Right lobe of liver (tissue), 6 donors: ENCODE data around the gene SLC45A1. TPM values are rescaled to one million over a fixed set of nuclear protein-coding genes. Genes with fewer than 3 reads are reported as not detected.

Experiments used
- ATAC-seq, 4 donors: fragments of 200-7000 bp; cut with Tn5 transposase; one replicate each; pipeline ENCODE4 v1.9.1; 2020; ENCODE audit warnings: mild to moderate bottlenecking in 4 of 4, moderate library complexity in 4 of 4
- DNase-seq, 3 donors: peaks; one replicate each; pipeline ENCODE4 v3.0.0-alpha.2; 2020
- H3K27ac ChIP-seq, 3 donors: fragments of 200-600 bp; one replicate each; pipeline ENCODE4 v1.8.0; 2022
- H3K27me3 ChIP-seq, 2 donors: fragments of 200-600 bp; one replicate each; pipeline ENCODE4 v1.8.0; 2022
- H3K36me3 ChIP-seq, 4 donors: fragments of 200-600 bp; sonication (generic) in 1 of 4; one replicate each; pipeline versions ENCODE4 v1.5.1 to v1.8.0; 2017 to 2022; ENCODE audit warnings: control low read depth in 1 of 4
- H3K4me1 ChIP-seq, 4 donors: fragments of 200-600 bp; sonication (generic) in 1 of 4; one replicate each; pipeline versions ENCODE4 v1.5.1 to v1.8.0; 2017 to 2022; ENCODE audit warnings: control low read depth in 1 of 4
- H3K4me3 ChIP-seq, 3 donors: fragments of 200-600 bp; one replicate each; pipeline ENCODE4 v1.8.0; 2022
- H3K9me3 ChIP-seq, 4 donors: fragments of 200-600 bp; sonication (generic) in 1 of 4; one replicate each; pipeline versions ENCODE4 v1.5.1 to v1.8.0; 2017 to 2022; ENCODE audit warnings: control low read depth in 1 of 4
- CTCF ChIP-seq, 4 donors: fragments of 200-600 bp in 3 of 4; fragments of 450-650 bp in 1 of 4; IDR thresholded peaks; one replicate each; pipeline versions ENCODE4 v1.5.1 to v1.8.0; 2016 to 2022; ENCODE audit warnings: antibody characterized with exemption in 4 of 4, mild to moderate bottlenecking in 2 of 4
- POLR2A ChIP-seq: fragments of 450-650 bp; IDR thresholded peaks from one replicate; pipeline ENCODE4 v1.6.1; 2017; ENCODE audit warnings: antibody characterized with exemption, mild to moderate bottlenecking
- WGBS: methylation state at CpG from one replicate; pipeline ENCODE4 v1.1.6; 2018; ENCODE audit warnings: low coverage, low lambda C conversion rate; ENCODE audit not compliant: insufficient coverage; ENCODE audit errors: missing lambda C conversion rate; 5-methylcytosine and 5-hydroxymethylcytosine counted together
- intact Hi-C, 2 donors: fragments of 100-400 bp; cut with DNase I; formaldehyde crosslinking; loops; one replicate each; pipeline versions ENCODE4 v1.11.2 to v1.14.1; 2022
- total RNA-seq, 6 experiments: library from RNA; depleted of rRNA in 2 of 6; stranded (reverse); fragments of >200 nt in 2 of 6; fragmentation: NEBNext Ultra II Directional in 3 of 6; extraction: Animal tissue kit (Norgen Biotek cat#: 25700) in 3 of 6; gene quantifications; one replicate each; pipeline versions ENCODE4 v1.1.0 to v1.2.4, GENCODE V29; 2016 to 2023
- donor health status: DM: no; HTN: yes; CAD: no.
- donor health status: DM: no; HTN: no; CAD: no.
- donor health status: DM: no; HTN: no; CAD: no.
- donor health status: DM: no; HTN: yes; CAD: no.
- donor health status: DM: no; HTN: yes; CAD: no.

Gene SLC45A1
- total RNA-seq, 6 experiments from 2014 or later = 0.13 to 0.53 (median 0.25) TPM; not detected in 1

GRCh38 chr1:8345621-8346415 lies 27.9 kb downstream of the SLC45A1 start:
- DNase-seq = peak in 1 of 3 donors; percentile 35
- Histone ChIP-seq H3K9me3 (no peaks in the 10 kb centered on the region), H3K4me3 (no peak overlapping the region), H3K27me3 (no peaks in the 10 kb centered on the region), H3K36me3 (no peaks in the 10 kb centered on the region), H3K27ac (no peak overlapping the region), H3K4me1 (no peaks in the 10 kb centered on the region)
- TF ChIP-seq POLR2A = no peak
- no peak for TF ChIP-seq CTCF (IDR thresholded peaks at IDR 0.05)
- ATAC-seq = no peak
- intact Hi-C loops = loop anchor here (5.0 to 10.0 kb wide), 2 partner anchors 364 to 371 kb away; no protein-coding TSS in a partner anchor
- WGBS = 83% methylated on average over 3 of the region's 18 CpGs

GRCh38 chr1:8347635-8348034 lies 29.7 kb downstream of the SLC45A1 start:
- no peaks in the 10 kb centered on the region for H3K9me3 ChIP-seq
- WGBS = 70% methylated on average over 6 of the region's 15 CpGs
- TF ChIP-seq CTCF (IDR thresholded peaks at IDR 0.05) (no peak), POLR2A (no peak)
- no peaks in the 10 kb centered on the region for H3K4me1 ChIP-seq
- H3K36me3 ChIP-seq = no peaks in the 10 kb centered on the region
- H3K27me3 ChIP-seq = no peaks in the 10 kb centered on the region
- ATAC-seq (no peak), DNase-seq (no peak)
- no peak overlapping the region for H3K27ac ChIP-seq
- H3K4me3 ChIP-seq = no peak overlapping the region
- intact Hi-C loops = loop anchor here (5.0 to 10.0 kb wide), 2 partner anchors 365 to 373 kb away; no protein-coding TSS in a partner anchor

GRCh38 chr1:8348047-8348776 lies 30.3 kb downstream of the SLC45A1 start:
- Histone ChIP-seq H3K9me3 (no peaks in the 10 kb centered on the region), H3K27ac (no peak overlapping the region), H3K4me3 (no peak overlapping the region), H3K36me3 (no peaks in the 10 kb centered on the region), H3K4me1 (no peaks in the 10 kb centered on the region), H3K27me3 (no peaks in the 10 kb centered on the region)
- intact Hi-C loops = loop anchor here (5.0 to 10.0 kb wide), 2 partner anchors 366 to 373 kb away; no protein-coding TSS in a partner anchor
- no peak for TF ChIP-seq POLR2A
- TF ChIP-seq CTCF (IDR thresholded peaks at IDR 0.05) = no peak
- peak in 1 of 3 donors; percentile 46 for DNase-seq
- ATAC-seq = peak in 1 of 4 donors; percentile 9
- 70% methylated on average over 13 of the region's 21 CpGs for WGBS

GRCh38 chr1:8348777-8349472 lies 31.0 kb downstream of the SLC45A1 start:
- intact Hi-C loops = loop anchor here (5.0 to 10.0 kb wide), 2 partner anchors 367 to 374 kb away; no protein-coding TSS in a partner anchor
- ATAC-seq = peak; percentile 69 to 78 (median 74)

More at GRCh38 chr1:8348777-8349472, 31.0 kb downstream of the SLC45A1 start:
- Histone ChIP-seq H3K4me1 (no peaks in the 10 kb centered on the region), H3K27ac (no peak overlapping the region), H3K9me3 (no peaks in the 10 kb centered on the region), H3K36me3 (peaks cover 0 to 6% (median 5%) of the 10 kb centered on the region in 4 donors), H3K27me3 (no peaks in the 10 kb centered on the region), H3K4me3 (no peak overlapping the region)
- TF ChIP-seq CTCF (IDR thresholded peaks at IDR 0.05) (peak; percentile 74 to 78 (median 75)), POLR2A (no peak)
- DNase-seq = peak; percentile 63 to 77 (median 68)
- 12% methylated on average over 12 of the region's 21 CpGs for WGBS
